Fibroblast of villous mesenchyme (primary cell): ENCODE measurements around the gene CES1. TPM values are rescaled to one million over a fixed set of nuclear protein-coding genes. Genes with fewer than 3 reads are reported as not detected.
"Not testable (repeated sequence)": the region's sequence is repeated elsewhere in the genome, so short reads cannot be mapped to it uniquely, and the experiment has no call there.

Experiments
- DNase-seq: peaks from one replicate; pipeline ENCODE4 v3.0.0-alpha.2; 2010; ENCODE audit warnings: low read depth
- H3K4me3 ChIP-seq: 2 replicates; pipeline ENCODE4 v1.5.1; 2011; ENCODE audit warnings: low read depth, mild to moderate bottlenecking, low read length
- total RNA-seq: library from RNA; depleted of rRNA; stranded (reverse); fragments of >200 nt; gene quantifications from 2 replicates; pipeline ENCODE4 v1.2.3, GENCODE V29; 2012
- TF ChIP-seq, protein P1 (sequence below): IDR thresholded peaks from 2 replicates; pipeline ENCODE4 v1.5.1; 2012; ENCODE audit warnings: low read depth, mild to moderate bottlenecking, low read length; ENCODE audit not compliant: insufficient read depth

The CES1 gene
- total RNA-seq, 1 donor, result 1.7 TPM

DNA sequence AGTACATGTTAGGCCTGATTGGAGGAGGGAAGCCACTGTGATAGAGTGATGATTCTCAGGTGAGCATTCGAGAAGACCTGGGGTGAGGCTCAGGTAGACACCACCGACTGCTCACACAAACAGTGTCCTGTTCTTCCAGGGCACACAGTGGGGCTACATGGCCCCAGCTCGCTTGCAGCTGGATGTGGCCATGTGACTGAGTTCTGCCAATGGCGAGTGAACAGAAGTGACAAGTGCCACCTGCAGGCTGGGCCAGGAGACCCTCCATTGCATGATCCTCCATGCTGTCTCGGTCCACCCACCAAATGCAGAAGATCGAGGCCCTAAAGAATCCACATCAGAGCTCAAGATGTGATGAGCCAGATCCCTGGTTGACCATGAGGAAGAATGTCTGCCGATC lies 36.1 kb upstream of the CES1 start:
- H3K4me3 ChIP-seq, result no peak overlapping the region
- TF ChIP-seq, protein P1, sequence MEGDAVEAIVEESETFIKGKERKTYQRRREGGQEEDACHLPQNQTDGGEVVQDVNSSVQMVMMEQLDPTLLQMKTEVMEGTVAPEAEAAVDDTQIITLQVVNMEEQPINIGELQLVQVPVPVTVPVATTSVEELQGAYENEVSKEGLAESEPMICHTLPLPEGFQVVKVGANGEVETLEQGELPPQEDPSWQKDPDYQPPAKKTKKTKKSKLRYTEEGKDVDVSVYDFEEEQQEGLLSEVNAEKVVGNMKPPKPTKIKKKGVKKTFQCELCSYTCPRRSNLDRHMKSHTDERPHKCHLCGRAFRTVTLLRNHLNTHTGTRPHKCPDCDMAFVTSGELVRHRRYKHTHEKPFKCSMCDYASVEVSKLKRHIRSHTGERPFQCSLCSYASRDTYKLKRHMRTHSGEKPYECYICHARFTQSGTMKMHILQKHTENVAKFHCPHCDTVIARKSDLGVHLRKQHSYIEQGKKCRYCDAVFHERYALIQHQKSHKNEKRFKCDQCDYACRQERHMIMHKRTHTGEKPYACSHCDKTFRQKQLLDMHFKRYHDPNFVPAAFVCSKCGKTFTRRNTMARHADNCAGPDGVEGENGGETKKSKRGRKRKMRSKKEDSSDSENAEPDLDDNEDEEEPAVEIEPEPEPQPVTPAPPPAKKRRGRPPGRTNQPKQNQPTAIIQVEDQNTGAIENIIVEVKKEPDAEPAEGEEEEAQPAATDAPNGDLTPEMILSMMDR, result no peak
- no peak for DNase-seq

GRCh38 chr16:55868137-55868536 lies 35.2 kb upstream of the CES1 start:
- no peak for DNase-seq
- TF ChIP-seq, protein P1, result no peak
- H3K4me3 ChIP-seq, result no peak overlapping the region

- no peak for DNase-seq
- TF ChIP-seq, protein P1, result no peak
Measured at GRCh38 chr16:55861288-55861687, 28.4 kb upstream of the CES1 start.

GRCh38 chr16:55857650-55858049 lies 24.8 kb upstream of the CES1 start:
- DNase-seq, H3K4me3 ChIP-seq: not testable (repeated sequence)

More at GRCh38 chr16:55861288-55861687, 28.4 kb upstream of the CES1 start:
- H3K4me3 ChIP-seq, result no peak overlapping the region

- no peak for DNase-seq
- TF ChIP-seq, protein P1, result no peak
- H3K4me3 ChIP-seq, result no peak overlapping the region
Measured at GRCh38 chr16:55856950-55857349, 24.1 kb upstream of the CES1 start.

DNA sequence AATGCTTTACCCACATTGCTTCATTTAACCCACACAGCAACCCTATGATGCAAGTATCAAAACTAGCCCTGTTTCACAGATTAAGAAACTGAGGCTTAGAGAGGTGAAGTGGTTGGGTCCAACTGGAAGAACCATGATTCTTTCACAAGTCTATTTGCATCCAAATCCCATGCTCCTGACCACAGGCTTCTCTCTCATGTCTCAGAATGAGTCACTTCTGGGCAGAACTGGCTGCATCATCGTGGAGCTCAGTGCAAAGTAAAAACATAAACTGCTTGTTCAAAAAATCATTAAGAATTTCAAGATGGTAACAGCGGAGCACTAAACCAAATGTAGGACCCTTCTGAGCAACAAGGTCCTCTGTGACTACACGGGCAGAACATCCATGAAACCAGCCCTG lies 20.2 kb upstream of the CES1 start:
- H3K4me3 ChIP-seq, result no peak overlapping the region
- TF ChIP-seq, protein P1, result no peak
- DNase-seq, result no peak

DNA sequence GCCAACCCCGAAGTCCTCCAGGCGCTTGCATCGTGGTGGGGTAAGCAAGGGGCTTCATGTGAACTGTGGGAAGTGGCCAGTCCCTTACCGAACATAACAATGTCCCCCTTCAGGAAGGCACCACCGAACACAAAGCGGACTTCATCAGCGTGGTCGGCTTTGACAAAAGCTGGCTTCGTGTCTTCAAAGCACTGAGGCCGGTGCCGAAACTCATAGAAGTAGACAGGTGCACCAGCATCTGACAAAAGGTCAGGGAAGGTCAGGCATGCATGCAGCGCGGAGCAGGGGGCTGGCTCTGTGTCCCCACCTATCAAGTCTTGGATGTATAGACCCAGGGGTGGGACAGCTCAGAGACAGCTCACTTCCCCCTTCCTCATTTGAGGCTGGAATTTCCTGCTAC lies 16.6 kb upstream of the CES1 start:
- no peak overlapping the region for H3K4me3 ChIP-seq
- DNase-seq, result no peak
- TF ChIP-seq, protein P1, result no peak
